Upper lobe of left lung (tissue), 6 donors: ENCODE results near the gene CNN3. TPM values are rescaled to one million over a fixed set of nuclear protein-coding genes. Genes with fewer than 3 reads are reported as not detected.

ENCODE experiments used
- ATAC-seq, 2 donors: fragments of 200-7000 bp; cut with Tn5 transposase; one replicate each; pipeline ENCODE4 v1.9.1; 2022; ENCODE audit warnings: mild to moderate bottlenecking in 2 of 2, moderate library complexity in 2 of 2; ENCODE audit not compliant: low FRiP score in 2 of 2
- DNase-seq, 2 donors: peaks; one replicate each; pipeline ENCODE4 v3.0.0-alpha.2; 2019 to 2020
- H3K27ac ChIP-seq, 4 donors: fragments of 200-600 bp; sonication (generic); one replicate each; pipeline ENCODE4 v1.5.1; 2016 to 2019
- H3K27me3 ChIP-seq, 4 donors: fragments of 200-600 bp; sonication (generic); one replicate each; pipeline ENCODE4 v1.5.1; 2017 to 2019
- H3K36me3 ChIP-seq, 4 donors: fragments of 200-600 bp; sonication (generic); one replicate each; pipeline ENCODE4 v1.5.1; 2016 to 2019
- H3K4me1 ChIP-seq, 4 donors: fragments of 200-600 bp; sonication (generic); one replicate each; pipeline ENCODE4 v1.5.1; 2018 to 2019
- H3K4me3 ChIP-seq, 4 donors: fragments of 200-600 bp; sonication (generic); one replicate each; pipeline ENCODE4 v1.5.1; 2017 to 2019; ENCODE audit warnings: mild to moderate bottlenecking in 2 of 4, moderate library complexity in 1 of 4
- H3K9me3 ChIP-seq, 4 donors: fragments of 200-600 bp; sonication (generic); one replicate each; pipeline ENCODE4 v1.5.1; 2018 to 2019
- EP300 ChIP-seq, 4 donors: sonication (generic); formaldehyde crosslinking; IDR thresholded peaks; one replicate each; pipeline ENCODE4 v1.5.1; 2017; ENCODE audit warnings: antibody characterized with exemption in 4 of 4, control low read depth in 2 of 4
- POLR2A ChIP-seq, 4 donors: fragments of 450-650 bp; IDR thresholded peaks; one replicate each; pipeline ENCODE4 v1.5.1; 2016 to 2017; ENCODE audit warnings: antibody characterized with exemption in 4 of 4, mild to moderate bottlenecking in 2 of 4
- POLR2AphosphoS5 ChIP-seq, 2 donors: sonication (generic); formaldehyde crosslinking; IDR thresholded peaks; one replicate each; pipeline ENCODE4 v1.5.1; 2017; ENCODE audit warnings: antibody characterized with exemption in 2 of 2
- WGBS, 2 donors: methylation state at CpG; one replicate each; pipeline ENCODE4 v1.1.5; 2017 to 2018; 5-methylcytosine and 5-hydroxymethylcytosine counted together
- total RNA-seq, 6 donors: library from RNA; depleted of rRNA in 4 of 6; stranded (reverse); fragments of >200 nt in 4 of 6; gene quantifications; one replicate each; pipeline versions ENCODE4 v1.1.0 to v1.2.1, GENCODE V29; 2016 to 2021
- TF ChIP-seq, protein P1 (sequence below), 6 experiments: fragments of 450-650 bp in 4 of 6; fragments of 200-600 bp in 2 of 6; sonication (generic) in 2 of 6; IDR thresholded peaks; one replicate each; pipeline ENCODE4 v1.5.1; 2016 to 2019; ENCODE audit warnings: antibody characterized with exemption in 6 of 6
- donor health status: DM: no; HTN: no; CAD: no; lungs with moderate emphysema.
- donor health status: DM: no; HTN: yes; CAD: no; lungs with severe emphysema.

CNN3 gene
- total RNA-seq, 6 donors from 2014 or later = 60.8 to 209 (median 166) TPM

DNA sequence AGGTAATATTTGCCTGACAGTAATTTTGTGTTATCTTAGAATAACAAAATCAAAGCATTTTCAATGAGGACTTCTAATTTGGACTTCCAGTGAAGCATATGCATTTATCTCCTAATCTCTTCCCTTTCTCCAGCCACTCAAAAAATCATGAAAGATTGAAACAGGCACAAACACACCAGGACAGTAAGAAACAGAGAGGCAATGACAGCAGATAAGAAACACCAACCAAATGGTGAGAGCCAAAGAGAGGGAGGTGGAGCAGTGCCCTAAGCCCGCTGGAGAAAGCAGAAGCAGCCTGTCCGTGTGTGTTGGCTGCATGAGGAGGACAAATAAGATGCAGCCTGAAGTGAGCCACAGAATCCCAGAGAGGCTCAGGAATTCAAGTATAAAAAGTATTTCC lies 67.7 kb downstream of the CNN3 start:
- TF ChIP-seq POLR2A (IDR thresholded peaks at IDR 0.05) = no peak
- Histone ChIP-seq H3K36me3 (no peaks in the 10 kb centered on the region), H3K27me3 (no peaks in the 10 kb centered on the region), H3K27ac (no peak overlapping the region), H3K9me3 (no peaks in the 10 kb centered on the region), H3K4me3 (no peak overlapping the region), H3K4me1 (peaks cover 20 to 31% (median 30%) of the 10 kb centered on the region in 4 donors)
- ATAC-seq = no peak
- DNase-seq = no peak
- 71 to 72% methylated on average over 2 of the region's 2 CpGs for WGBS, 2 donors

DNA sequence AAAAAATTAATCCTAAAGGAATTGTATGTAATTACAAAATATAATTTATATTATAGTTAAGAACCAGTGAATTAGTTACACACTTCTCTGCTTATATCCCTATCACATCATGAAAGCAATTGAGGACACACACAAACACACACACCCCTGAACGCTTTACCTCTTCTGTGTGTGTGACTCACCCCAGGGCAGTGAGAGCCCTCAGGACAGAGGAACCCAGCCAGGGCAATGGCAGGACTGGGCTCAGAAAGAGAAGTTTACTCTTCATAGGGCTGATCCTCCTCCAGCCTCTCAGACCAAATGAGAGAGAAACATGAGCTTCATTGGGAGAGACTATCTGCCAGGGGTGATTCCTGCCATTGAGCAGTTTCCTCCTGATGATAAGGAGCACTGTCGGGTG lies 68.6 kb downstream of the CNN3 start:
- Histone ChIP-seq H3K4me3 (no peak overlapping the region), H3K27ac (no peak overlapping the region), H3K9me3 (no peaks in the 10 kb centered on the region), H3K36me3 (no peaks in the 10 kb centered on the region), H3K4me1 (peaks cover 13 to 30% (median 22%) of the 10 kb centered on the region in 4 donors), H3K27me3 (no peaks in the 10 kb centered on the region)
- WGBS, 2 donors = 48 to 66% methylated on average over 2 of the region's 2 CpGs
- ATAC-seq (no peak), DNase-seq (peak in 1 of 2 donors; percentile 73)
- TF ChIP-seq POLR2A (IDR thresholded peaks at IDR 0.05) (no peak), POLR2AphosphoS5 (IDR thresholded peaks at IDR 0.05) (no peak), EP300 (IDR thresholded peaks at IDR 0.05) (no peak)
- TF ChIP-seq, protein P1, sequence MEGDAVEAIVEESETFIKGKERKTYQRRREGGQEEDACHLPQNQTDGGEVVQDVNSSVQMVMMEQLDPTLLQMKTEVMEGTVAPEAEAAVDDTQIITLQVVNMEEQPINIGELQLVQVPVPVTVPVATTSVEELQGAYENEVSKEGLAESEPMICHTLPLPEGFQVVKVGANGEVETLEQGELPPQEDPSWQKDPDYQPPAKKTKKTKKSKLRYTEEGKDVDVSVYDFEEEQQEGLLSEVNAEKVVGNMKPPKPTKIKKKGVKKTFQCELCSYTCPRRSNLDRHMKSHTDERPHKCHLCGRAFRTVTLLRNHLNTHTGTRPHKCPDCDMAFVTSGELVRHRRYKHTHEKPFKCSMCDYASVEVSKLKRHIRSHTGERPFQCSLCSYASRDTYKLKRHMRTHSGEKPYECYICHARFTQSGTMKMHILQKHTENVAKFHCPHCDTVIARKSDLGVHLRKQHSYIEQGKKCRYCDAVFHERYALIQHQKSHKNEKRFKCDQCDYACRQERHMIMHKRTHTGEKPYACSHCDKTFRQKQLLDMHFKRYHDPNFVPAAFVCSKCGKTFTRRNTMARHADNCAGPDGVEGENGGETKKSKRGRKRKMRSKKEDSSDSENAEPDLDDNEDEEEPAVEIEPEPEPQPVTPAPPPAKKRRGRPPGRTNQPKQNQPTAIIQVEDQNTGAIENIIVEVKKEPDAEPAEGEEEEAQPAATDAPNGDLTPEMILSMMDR (IDR thresholded peaks at IDR 0.05) = no peak

DNA sequence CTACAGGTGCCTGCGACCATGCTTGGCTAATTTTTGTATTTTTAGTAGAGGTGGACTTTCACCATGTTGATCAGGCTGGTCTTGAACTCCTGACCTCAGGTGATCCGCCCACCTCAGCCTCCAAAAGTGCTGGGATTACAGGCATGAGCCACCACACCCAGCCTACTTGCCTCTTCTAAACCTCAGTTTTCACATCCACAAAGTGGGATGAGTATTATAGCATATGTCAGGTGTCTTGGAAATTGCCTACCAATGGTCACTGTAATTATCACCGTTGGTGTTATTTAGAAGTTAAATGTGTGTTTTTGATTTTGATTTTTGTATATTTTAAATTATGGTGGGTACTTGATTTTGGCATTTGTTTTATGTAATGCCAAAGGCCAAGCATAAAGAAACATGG lies 70.0 kb downstream of the CNN3 start:
- H3K9me3 ChIP-seq = no peaks in the 10 kb centered on the region
- 89 to 91% methylated on average over 3 of the region's 3 CpGs for WGBS, 2 donors
- H3K36me3 ChIP-seq = no peaks in the 10 kb centered on the region
- H3K27me3 ChIP-seq = no peaks in the 10 kb centered on the region
- no peak overlapping the region for H3K27ac ChIP-seq
- DNase-seq (no peak), ATAC-seq (no peak)
- peaks cover 6 to 19% (median 14%) of the 10 kb centered on the region in 4 donors for H3K4me1 ChIP-seq
- TF ChIP-seq, protein P1 (IDR thresholded peaks at IDR 0.05) = no peak
- TF ChIP-seq POLR2A (IDR thresholded peaks at IDR 0.05) = no peak
- no peak for TF ChIP-seq POLR2AphosphoS5 (IDR thresholded peaks at IDR 0.05)
- no peak for TF ChIP-seq EP300 (IDR thresholded peaks at IDR 0.05)
- no peak overlapping the region for H3K4me3 ChIP-seq

DNA sequence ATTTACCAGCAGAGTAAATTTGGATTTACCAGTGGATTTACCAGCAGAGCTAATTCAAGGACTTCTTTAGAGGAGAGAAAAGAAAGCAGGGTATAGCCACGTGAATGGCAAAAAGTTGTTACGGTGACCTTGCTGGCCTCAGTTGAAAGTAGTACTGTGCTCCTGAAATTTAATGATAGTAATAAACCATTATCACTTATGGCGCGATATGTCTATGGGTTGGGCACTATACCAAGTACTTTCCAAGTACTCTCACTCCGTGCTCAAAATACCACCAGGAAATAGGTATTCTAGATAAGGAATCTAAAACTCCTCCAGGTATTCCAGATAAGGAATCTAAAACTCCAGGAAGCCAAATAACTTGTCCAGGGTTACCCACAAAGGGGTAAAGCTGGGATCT lies 70.9 kb downstream of the CNN3 start:
- Histone ChIP-seq H3K9me3 (no peaks in the 10 kb centered on the region), H3K4me1 (peaks cover 6 to 19% (median 14%) of the 10 kb centered on the region in 4 donors)

DNA sequence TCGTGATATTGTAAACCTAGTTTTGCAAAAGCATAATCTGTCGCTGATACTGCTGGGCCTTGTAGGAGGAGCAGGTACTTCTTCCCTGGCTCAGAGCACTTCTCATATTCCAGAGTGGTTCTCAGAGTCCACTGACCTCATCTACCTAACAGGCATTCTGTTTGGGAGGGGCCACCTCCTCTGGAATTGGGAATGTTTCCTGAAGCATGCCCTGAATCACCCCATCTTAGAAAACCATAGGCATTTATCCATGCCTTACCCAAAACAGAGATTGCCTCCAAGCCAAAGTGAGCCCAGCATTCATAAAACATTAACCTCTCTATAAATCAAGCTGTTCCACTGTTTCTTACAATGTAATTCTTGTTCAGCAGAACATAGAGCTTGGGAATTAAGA lies 71.6 kb downstream of the CNN3 start:
- Histone ChIP-seq H3K27ac (peak overlapping the region; percentile 57 to 87 (median 75)), H3K27me3 (no peaks in the 10 kb centered on the region), H3K4me1 (peaks cover 6 to 19% (median 14%) of the 10 kb centered on the region in 4 donors), H3K9me3 (no peaks in the 10 kb centered on the region), H3K36me3 (no peaks in the 10 kb centered on the region), H3K4me3 (peak overlapping the region in 1 of 4 donors; percentile 50)
- ATAC-seq (peak in 1 of 2 donors; percentile 2), DNase-seq (peak in 1 of 2 donors; percentile 45)
- WGBS, 2 donors = 41 to 80% methylated on average over 2 of the region's 2 CpGs
- TF ChIP-seq EP300 (IDR thresholded peaks at IDR 0.05) (no peak), POLR2AphosphoS5 (IDR thresholded peaks at IDR 0.05) (no peak)

More for the DNA sequence above, 70.9 kb downstream of the CNN3 start:
- peak overlapping the region in 2 of 4 donors; percentile 82 to 87 for H3K27ac ChIP-seq
- H3K4me3 ChIP-seq = no peak overlapping the region
- no peaks in the 10 kb centered on the region for H3K36me3 ChIP-seq
- 63 to 73% methylated on average over 5 of the region's 5 CpGs for WGBS, 2 donors
- ATAC-seq (no peak), DNase-seq (no peak)
- TF ChIP-seq POLR2AphosphoS5 (IDR thresholded peaks at IDR 0.05) (no peak), POLR2A (IDR thresholded peaks at IDR 0.05) (no peak)
- TF ChIP-seq, protein P1 (IDR thresholded peaks at IDR 0.05) = no peak
- H3K27me3 ChIP-seq = no peaks in the 10 kb centered on the region
